Measurements from ENCODE around the gene KLHL11. TPM values are rescaled to one million over a fixed set of nuclear protein-coding genes. Genes with fewer than 3 reads are reported as not detected.

Gene KLHL11
- total RNA-seq, 1 experiment from 2014 or later, result 16.8 TPM

DNA sequence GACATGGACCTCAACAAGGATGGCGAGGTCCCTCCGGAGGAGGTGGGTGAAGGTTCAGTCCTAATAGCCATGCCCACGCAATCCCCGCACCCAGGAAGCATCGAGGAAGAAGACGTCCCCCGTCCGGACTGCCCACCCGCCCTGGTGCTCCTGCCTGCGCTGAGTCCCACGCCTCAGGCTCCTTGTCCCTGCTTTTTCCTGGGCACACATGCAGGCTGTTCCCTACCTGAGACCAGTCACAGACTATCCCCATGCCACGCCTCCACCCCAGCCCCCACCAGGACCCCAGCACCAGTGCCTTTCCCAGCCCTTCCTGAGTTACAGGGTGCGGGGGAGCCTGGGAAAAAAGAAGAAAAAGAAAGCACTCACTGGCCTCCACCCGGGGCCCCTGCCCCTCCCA is 43.4 kb downstream of the KLHL11 start:
- no peak for DNase-seq
- Histone ChIP-seq H3K23me2 (ENCODE audit: insufficient read length, low read depth, low read length, poor library complexity, severe bottlenecking) (no peaks in the 10 kb centered on the region), H3K79me1 (ENCODE audit: insufficient read depth, low read depth, low read length, poor library complexity, severe bottlenecking) (no peaks in the 10 kb centered on the region), H3K14ac (ENCODE audit: insufficient read depth, low read length) (no peak overlapping the region; the same call in 1 of the 2 replicates), H3K4me1 (ENCODE audit: insufficient read depth, low read length) (no peaks in the 10 kb centered on the region), H3K4ac (ENCODE audit: low read depth, low read length) (no peak overlapping the region), H2BK12ac (ENCODE audit: insufficient read length, low read depth, low read length) (no peak overlapping the region), H4K91ac (ENCODE audit: insufficient read length, low read depth, low read length) (no peak overlapping the region), H3T11ph (ENCODE audit: low read length) (no peak overlapping the region), H3K27ac (ENCODE audit: insufficient read length, low read depth, low read length) (no peak overlapping the region), H2BK20ac (ENCODE audit: low read depth, low read length, poor library complexity, severe bottlenecking) (no peak overlapping the region), H2AFZ (ENCODE audit: low read length) (no peak overlapping the region), H2BK120ac (ENCODE audit: low read depth, low read length, poor library complexity, severe bottlenecking) (no peak overlapping the region), H3K4me2 (ENCODE audit: insufficient read depth, insufficient read length, low read length) (no peak overlapping the region), H3K56ac (ENCODE audit: insufficient read length, low read depth, low read length) (no peak overlapping the region), H4K5ac (ENCODE audit: insufficient read length, low read depth, low read length) (no peak overlapping the region), H2BK15ac (ENCODE audit: low read depth, low read length) (no peak overlapping the region), H4K8ac (replicated peaks; ENCODE audit: insufficient read length, low read depth, low read length) (no peak overlapping the region), H3K18ac (ENCODE audit: insufficient read length, low read depth, low read length) (no peak overlapping the region), H4K20me1 (ENCODE audit: control insufficient read depth, insufficient read depth, insufficient read length) (no peaks in the 10 kb centered on the region), H2AK5ac (ENCODE audit: insufficient read length, low read length) (no peak overlapping the region), H3K9me3 (ENCODE audit: control insufficient read depth, low read depth, low read length) (no peaks in the 10 kb centered on the region), H3K23ac (ENCODE audit: insufficient read length, low read depth, low read length) (no peak overlapping the region), H2BK5ac (ENCODE audit: insufficient read length, low read length) (no peak overlapping the region), H3K9ac (ENCODE audit: extremely low read depth, insufficient read length, low read length) (no peak overlapping the region), H3K27me3 (ENCODE audit: insufficient read depth, low read length) (no peaks in the 10 kb centered on the region), H3K79me2 (ENCODE audit: insufficient read depth, low read length) (no peaks in the 10 kb centered on the region)
- H3K27ac Mint-ChIP-seq, result peak overlapping the region; percentile 14 to 67 (median 52); a peak in 3 of 7 replicates
- no peaks in the 10 kb centered on the region for H3K27me3 Mint-ChIP-seq (ENCODE audit: low read depth)
- H3K9me3 Mint-ChIP-seq, result no peaks in the 10 kb centered on the region
- H3K36me3 Mint-ChIP-seq (ENCODE audit: insufficient read depth in 1 of 3, low read depth in 3 of 3), result peaks cover 22 to 57% (median 52%) of the 10 kb centered on the region in 3 experiments; a peak in 6 of 7 replicates
- TF ChIP-seq, protein P1, sequence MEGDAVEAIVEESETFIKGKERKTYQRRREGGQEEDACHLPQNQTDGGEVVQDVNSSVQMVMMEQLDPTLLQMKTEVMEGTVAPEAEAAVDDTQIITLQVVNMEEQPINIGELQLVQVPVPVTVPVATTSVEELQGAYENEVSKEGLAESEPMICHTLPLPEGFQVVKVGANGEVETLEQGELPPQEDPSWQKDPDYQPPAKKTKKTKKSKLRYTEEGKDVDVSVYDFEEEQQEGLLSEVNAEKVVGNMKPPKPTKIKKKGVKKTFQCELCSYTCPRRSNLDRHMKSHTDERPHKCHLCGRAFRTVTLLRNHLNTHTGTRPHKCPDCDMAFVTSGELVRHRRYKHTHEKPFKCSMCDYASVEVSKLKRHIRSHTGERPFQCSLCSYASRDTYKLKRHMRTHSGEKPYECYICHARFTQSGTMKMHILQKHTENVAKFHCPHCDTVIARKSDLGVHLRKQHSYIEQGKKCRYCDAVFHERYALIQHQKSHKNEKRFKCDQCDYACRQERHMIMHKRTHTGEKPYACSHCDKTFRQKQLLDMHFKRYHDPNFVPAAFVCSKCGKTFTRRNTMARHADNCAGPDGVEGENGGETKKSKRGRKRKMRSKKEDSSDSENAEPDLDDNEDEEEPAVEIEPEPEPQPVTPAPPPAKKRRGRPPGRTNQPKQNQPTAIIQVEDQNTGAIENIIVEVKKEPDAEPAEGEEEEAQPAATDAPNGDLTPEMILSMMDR (conservative IDR thresholded peaks at IDR 0.05), result no peak
- H3K4me1 Mint-ChIP-seq, result peaks cover 9 to 31% of the 10 kb centered on the region in 2 experiments; a peak in 3 of 4 replicates
- H3K4me3 Mint-ChIP-seq, result no peak overlapping the region
- no CpG with 5 or more reads among the region's 14 CpGs for WGBS (ENCODE audit: extremely low coverage, insufficient read length, low lambda C conversion rate)
